H1 (cell line): ENCODE measurements around the gene APC2. TPM values are rescaled to one million over a fixed set of nuclear protein-coding genes. Genes with fewer than 3 reads are reported as not detected.

ENCODE experiments used
- ASH2L ChIP-seq: fragments of 200-600, 300-600 bp; sonication (generic); IDR thresholded peaks from one replicate; pipeline ENCODE4 v1.7.1; 2017; ENCODE audit warnings: low read length
- CBX8 ChIP-seq: fragments of 300-800, 300-1000 bp; sonication (generic); IDR thresholded peaks from 2 replicates; pipeline ENCODE4 v1.7.1; 2016; ENCODE audit warnings: low read depth, low read length, borderline replicate concordance
- FOSL1 ChIP-seq: IDR thresholded peaks from 2 replicates; pipeline ENCODE4 v1.6.1; 2011; ENCODE audit warnings: mild to moderate bottlenecking, low read depth, low read length, moderate library complexity; ENCODE audit not compliant: insufficient read depth
- HDAC2 ChIP-seq, 2 experiments: fragments of 300-600 bp in 1 of 2; sonication (generic) in 1 of 2; IDR thresholded peaks; 2 replicates each; pipeline ENCODE4 v1.6.1; 2011 to 2012; ENCODE audit warnings: low read depth in 2 of 2, low read length in 2 of 2, mild to moderate bottlenecking in 2 of 2, moderate library complexity in 2 of 2, borderline replicate concordance in 1 of 2, inconsistent platforms in 1 of 2
- HDAC6 ChIP-seq: IDR thresholded peaks from one replicate; pipeline ENCODE4 v1.7.1; 2012; ENCODE audit warnings: low read depth, mild to moderate bottlenecking, inconsistent platforms, low read length, moderate library complexity
- JUND ChIP-seq: IDR thresholded peaks from 2 replicates; pipeline ENCODE4 v1.6.1; 2011; ENCODE audit warnings: mild to moderate bottlenecking, improper control_type of control experiment, low read length
- NANOG ChIP-seq: IDR thresholded peaks from 2 replicates; pipeline ENCODE4 v1.6.1; 2011; ENCODE audit warnings: low read length, low read depth, mild to moderate bottlenecking, inconsistent platforms; ENCODE audit not compliant: insufficient read depth, poor library complexity, severe bottlenecking
- PHF8 ChIP-seq: fragments of 200-600 bp; sonication (generic); conservative IDR thresholded peaks from 2 replicates; pipeline ENCODE4 v1.7.1; 2012; ENCODE audit warnings: low read depth, mild to moderate bottlenecking, inconsistent platforms, low read length, moderate library complexity
- RBBP5 ChIP-seq: IDR thresholded peaks from 2 replicates; pipeline ENCODE4 v1.7.1; 2012; ENCODE audit warnings: low read depth, mild to moderate bottlenecking, inconsistent platforms, low read length, moderate library complexity, borderline replicate concordance
- SUZ12 ChIP-seq: fragments of 200-600 bp; sonication (generic); IDR thresholded peaks from 2 replicates; pipeline ENCODE4 v1.6.1; 2012; ENCODE audit warnings: mild to moderate bottlenecking, inconsistent platforms, low read length, moderate library complexity, mixed read lengths
- TAF1 ChIP-seq: IDR thresholded peaks from 2 replicates; pipeline ENCODE4 v1.6.1; 2011; ENCODE audit warnings: mild to moderate bottlenecking, low read depth, low read length
- TAF7 ChIP-seq: optimal IDR thresholded peaks from 2 replicates; pipeline ENCODE3; 2011; ENCODE audit warnings: low read depth, mild to moderate bottlenecking, inconsistent platforms, low read length, moderate library complexity, borderline replicate concordance
- TBP ChIP-seq: IDR thresholded peaks from 2 replicates; pipeline ENCODE4 v1.6.1; 2011; ENCODE audit warnings: low read depth, low read length, improper control_type of control experiment
- polyA plus RNA-seq, 7 experiments: library from polyadenylated mRNA; depleted of rRNA in 3 of 7; stranded (reverse) in 5 of 7; unstranded in 2 of 7; fragments of >200 nt in 5 of 7; fragments of 200-250 nt in 2 of 7; gene quantifications; 1 replicate in 5 of 7; 2 replicates in 1 of 7; 4 replicates in 1 of 7; pipeline versions ENCODE4 v1.2.1 to v1.2.3, GENCODE V29; 2011 to 2013; ENCODE audit warnings: missing spikeins in 2 of 7, mixed read lengths in 2 of 7
- total RNA-seq: library from RNA; stranded (reverse); fragmentation: NEBNext Ultra II Directional; extraction: Animal tissue kit (Norgen Biotek cat#: 25700); gene quantifications from 2 replicates; pipeline ENCODE4 v1.2.1, GENCODE V29; 2021
- TF ChIP-seq, protein P1 (sequence below): IDR thresholded peaks from 2 replicates; pipeline ENCODE4 v1.6.1; 2012; ENCODE audit warnings: inconsistent platforms

APC2 gene
- total and polyA plus RNA-seq, 2 of the 8 experiments (the other 6 are each of a cell fraction or from before 2014, with no cell fraction given): 1.3 to 4.1 TPM

- TF ChIP-seq TBP: no peak
- TF ChIP-seq SUZ12: no peak
- TF ChIP-seq TAF1: no peak; the same call in 1 of the 2 replicates
- no peak for TF ChIP-seq CBX8
- no peak for TF ChIP-seq NANOG
- no peak for TF ChIP-seq JUND
- no peak for TF ChIP-seq HDAC2 (IDR thresholded peaks at IDR 0.05; ENCODE audit: borderline replicate concordance in 1 of 2, low read depth in 2 of 2, low read length in 2 of 2)
- peak; percentile 62 for TF ChIP-seq ASH2L
- TF ChIP-seq TAF7: no peak
- TF ChIP-seq, protein P1, sequence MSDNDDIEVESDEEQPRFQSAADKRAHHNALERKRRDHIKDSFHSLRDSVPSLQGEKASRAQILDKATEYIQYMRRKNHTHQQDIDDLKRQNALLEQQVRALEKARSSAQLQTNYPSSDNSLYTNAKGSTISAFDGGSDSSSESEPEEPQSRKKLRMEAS: peak; percentile 68
- TF ChIP-seq FOSL1: no peak
- no peak; the same call in 1 of the 2 replicates for TF ChIP-seq RBBP5
- TF ChIP-seq PHF8: 0 out of 2 replicates have a peak, but pooled peaks have one; percentile 16
- TF ChIP-seq HDAC6: no peak
Observed at GRCh38 chr19:1408300-1409203, 41.4 kb upstream of the APC2 start (continued).
